Measurements from ENCODE around the gene ILF3.

- TF ChIP-seq CTCF (IDR thresholded peaks at IDR 0.05 in 2 of 3, conservative IDR thresholded peaks at IDR 0.05 in 1 of 3; ENCODE audit: borderline replicate concordance in 1 of 3, insufficient read depth in 1 of 3, low read depth in 2 of 3, low read length in 2 of 3) = no peak
- no peak for TF ChIP-seq REST (IDR thresholded peaks at IDR 0.05; ENCODE audit: low read depth)
- TF ChIP-seq CEBPB (IDR thresholded peaks at IDR 0.05; ENCODE audit: low read depth) = no peak
- no peak for TF ChIP-seq EZH2 (IDR thresholded peaks at IDR 0.05)
- TF ChIP-seq RAD21 (IDR thresholded peaks at IDR 0.05; ENCODE audit: low read depth) = no peak
- no peak for TF ChIP-seq JUND (IDR thresholded peaks at IDR 0.05)
- no peak for TF ChIP-seq POLR2A (IDR thresholded peaks at IDR 0.05; ENCODE audit: borderline replicate concordance, extremely low read depth, insufficient read depth, insufficient read length)
- no peak for TF ChIP-seq SP1 (IDR thresholded peaks at IDR 0.05; ENCODE audit: low read depth)
- no peak for TF ChIP-seq SIN3A (IDR thresholded peaks at IDR 0.05; ENCODE audit: low read depth)
- TF ChIP-seq POLR2AphosphoS5 (IDR thresholded peaks at IDR 0.05; ENCODE audit: low read depth, low read length) = no peak
- TF ChIP-seq EZH2phosphoT487 (IDR thresholded peaks at IDR 0.05; ENCODE audit: borderline replicate concordance) = no peak
- TF ChIP-seq ZBTB33 (IDR thresholded peaks at IDR 0.05; ENCODE audit: extremely low read depth, insufficient replicate concordance, low read length) = no peak
- no peak for TF ChIP-seq MAX (IDR thresholded peaks at IDR 0.05)
Measured at GRCh38 chr19:10680545-10681135, 26.5 kb downstream of the ILF3 start.
